Lung (tissue), 12 donors: ENCODE measurements around the gene MACROH2A1. TPM values are rescaled to one million over a fixed set of nuclear protein-coding genes. Genes with fewer than 3 reads are reported as not detected.

Experiments
- ATAC-seq: fragments of 200-7000 bp; cut with Tn5 transposase; one replicate; pipeline ENCODE4 v1.9.1; 2020; ENCODE audit warnings: moderate number of reproducible peaks; ENCODE audit not compliant: insufficient read depth, low FRiP score
- DNase-seq, 3 donors: peaks; one replicate each; pipeline ENCODE4 v3.0.0-alpha.2; 2013 to 2017
- H3K27ac ChIP-seq, 2 donors: one replicate each; pipeline ENCODE4 v1.5.1; 2013; ENCODE audit warnings: mild to moderate bottlenecking in 2 of 2, moderate library complexity in 2 of 2, control low read depth in 1 of 2, inconsistent platforms in 1 of 2, low read depth in 1 of 2, low read length in 1 of 2
- H3K27me3 ChIP-seq, 3 donors: one replicate each; pipeline ENCODE4 v1.5.1; 2013; ENCODE audit warnings: low read length in 2 of 3; ENCODE audit not compliant: control insufficient read depth in 3 of 3, insufficient read depth in 3 of 3
- H3K36me3 ChIP-seq, 4 donors: one replicate each; pipeline ENCODE4 v1.5.1; 2013; ENCODE audit warnings: low read length in 4 of 4, mild to moderate bottlenecking in 1 of 4, moderate library complexity in 1 of 4; ENCODE audit not compliant: control insufficient read depth in 4 of 4, insufficient read depth in 4 of 4
- H3K4me1 ChIP-seq, 5 donors: one replicate each; pipeline ENCODE4 v1.5.1; 2013; ENCODE audit warnings: low read length in 5 of 5, mild to moderate bottlenecking in 2 of 5, moderate library complexity in 1 of 5; ENCODE audit not compliant: control insufficient read depth in 5 of 5, insufficient read depth in 5 of 5
- H3K4me3 ChIP-seq: one replicate; pipeline ENCODE4 v1.5.1; 2013; ENCODE audit warnings: mild to moderate bottlenecking, control low read depth, moderate library complexity
- H3K9ac ChIP-seq, 2 donors: one replicate each; pipeline ENCODE4 v1.5.1; 2013; ENCODE audit warnings: low read length in 2 of 2, control low read depth in 1 of 2; ENCODE audit not compliant: insufficient read depth in 1 of 2
- H3K9me3 ChIP-seq, 4 donors: one replicate each; pipeline ENCODE4 v1.5.1; 2013; ENCODE audit warnings: low read length in 3 of 4, mild to moderate bottlenecking in 1 of 4, moderate library complexity in 1 of 4; ENCODE audit not compliant: control insufficient read depth in 4 of 4, insufficient read depth in 3 of 4
- CTCF ChIP-seq: IDR thresholded peaks from 2 replicates; pipeline ENCODE4 v1.5.1; 2012; ENCODE audit warnings: mild to moderate bottlenecking; ENCODE audit errors: control extremely low read depth, extremely low read depth
- WGBS, 2 donors: extraction: QIAGEN DNeasy Blood & Tissue Kit; methylation state at CpG; one replicate each; pipeline ENCODE4 v1.1.7; 2013; 5-methylcytosine and 5-hydroxymethylcytosine counted together
- polyA plus RNA-seq, 2 donors: library from polyadenylated mRNA; stranded (reverse); fragments of 200-250 nt; gene quantifications; one replicate each; pipeline ENCODE4 v1.2.1, GENCODE V29; 2013
- total RNA-seq, 2 donors: library from RNA; depleted of rRNA in 1 of 2; stranded (reverse); fragments of >200 nt in 1 of 2; gene quantifications; one replicate each; pipeline ENCODE4 v1.2.1, GENCODE V29; 2014 to 2021
- donor health status: control.
- donor health status: control.
- donor health status: Bipolar disorder and iron deficiency.
- donor health status: healthy.
- donor health status: DM: yes; HTN: yes; CAD: no.

The MACROH2A1 gene
- total and polyA plus RNA-seq, 4 donors, result 149 to 334 (median 248) TPM

GRCh38 chr5:135347392-135347791 lies 51.6 kb downstream of the MACROH2A1 start:
- Histone ChIP-seq H3K27me3 (no peaks in the 10 kb centered on the region), H3K4me3 (no peak overlapping the region), H3K4me1 (no peaks in the 10 kb centered on the region), H3K9me3 (no peaks in the 10 kb centered on the region), H3K9ac (no peak overlapping the region), H3K36me3 (peaks cover 10 to 74% (median 58%) of the 10 kb centered on the region in 4 donors), H3K27ac (no peak overlapping the region)
- no peak for DNase-seq
- no peak for ATAC-seq
- 95 to 98% methylated on average over 4 of the region's 4 CpGs for WGBS, 2 donors
- TF ChIP-seq CTCF, result no peak

- H3K4me3 ChIP-seq, result no peak overlapping the region
- DNase-seq, result no peak
- TF ChIP-seq CTCF, result no peak
- no peak overlapping the region for H3K27ac ChIP-seq
- no peaks in the 10 kb centered on the region for H3K27me3 ChIP-seq
- H3K4me1 ChIP-seq, result no peaks in the 10 kb centered on the region
- no peak overlapping the region for H3K9ac ChIP-seq
- WGBS, 2 donors, result 87% methylated on average over 5 of the region's 5 CpGs
- peaks cover 16 to 78% (median 66%) of the 10 kb centered on the region in 4 donors for H3K36me3 ChIP-seq
- ATAC-seq, result no peak
- H3K9me3 ChIP-seq, result no peaks in the 10 kb centered on the region
Observed at GRCh38 chr5:135345956-135346731, 52.9 kb downstream of the MACROH2A1 start.

DNA sequence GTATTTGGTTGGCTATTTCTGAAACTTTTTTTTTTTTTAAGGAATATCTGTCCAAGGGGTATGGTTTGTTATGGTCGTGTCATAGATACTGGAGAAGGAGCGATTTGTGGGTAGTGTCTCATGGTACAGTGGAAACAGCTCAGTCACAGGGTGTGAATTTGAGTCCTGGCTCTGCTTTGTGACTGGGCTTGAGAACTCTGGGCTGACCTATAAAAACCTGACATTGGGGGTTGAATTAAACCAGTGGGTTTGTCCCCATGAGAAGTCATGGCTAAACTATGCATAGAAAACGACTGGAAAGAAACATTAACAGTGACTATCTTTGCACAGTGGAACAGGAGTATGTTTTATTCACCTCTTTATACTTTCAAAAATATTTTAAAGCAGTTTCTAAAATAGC lies 54.7 kb downstream of the MACROH2A1 start:
- H3K9me3 ChIP-seq, result no peaks in the 10 kb centered on the region
- peaks cover 28 to 69% (median 63%) of the 10 kb centered on the region in 4 donors for H3K36me3 ChIP-seq
- DNase-seq (no peak), ATAC-seq (no peak)
- no peak for TF ChIP-seq CTCF
- H3K4me1 ChIP-seq, result no peaks in the 10 kb centered on the region
- no peak overlapping the region for H3K27ac ChIP-seq
- H3K27me3 ChIP-seq, result no peaks in the 10 kb centered on the region
- no peak overlapping the region for H3K9ac ChIP-seq
- WGBS, 2 donors, result 93 to 94% methylated on average over 3 of the region's 3 CpGs
- no peak overlapping the region for H3K4me3 ChIP-seq
